H9 (cell line): Measurements from ENCODE around the gene PHGDH. TPM values are rescaled to one million over a fixed set of nuclear protein-coding genes. Genes with fewer than 3 reads are reported as not detected.

Experiments
- DNase-seq: peaks from one replicate; pipeline ENCODE4 v3.0.0-alpha.2; 2017
- H2AFZ ChIP-seq: one replicate; pipeline ENCODE4 v1.6.1; 2013; ENCODE audit warnings: mild to moderate bottlenecking, low read length, control low read depth, moderate library complexity
- H2AK5ac ChIP-seq: 2 replicates; pipeline ENCODE4 v1.6.1; 2013; ENCODE audit warnings: low read length, control low read depth, mixed read lengths; ENCODE audit not compliant: insufficient read length
- H2BK120ac ChIP-seq: one replicate; pipeline ENCODE4 v1.6.1; 2013; ENCODE audit warnings: low read depth, mild to moderate bottlenecking, low read length, control low read depth, inconsistent platforms; ENCODE audit not compliant: poor library complexity, severe bottlenecking
- H2BK12ac ChIP-seq: 2 replicates; pipeline ENCODE4 v1.6.1; 2013; ENCODE audit warnings: low read length, control low read depth, mixed read lengths, low read depth; ENCODE audit not compliant: insufficient read length
- H2BK15ac ChIP-seq: 2 replicates; pipeline ENCODE4 v1.6.1; 2013; ENCODE audit warnings: low read depth, low read length, control low read depth
- H2BK20ac ChIP-seq: one replicate; pipeline ENCODE4 v1.6.1; 2013; ENCODE audit warnings: low read depth, mild to moderate bottlenecking, low read length, control low read depth, inconsistent platforms; ENCODE audit not compliant: poor library complexity, severe bottlenecking
- H2BK5ac ChIP-seq: 2 replicates; pipeline ENCODE4 v1.6.1; 2013; ENCODE audit warnings: low read length, control low read depth, mixed read lengths; ENCODE audit not compliant: insufficient read length
- H3K14ac ChIP-seq: 2 replicates; pipeline ENCODE4 v1.6.1; 2013; ENCODE audit warnings: low read length, control low read depth; ENCODE audit not compliant: insufficient read depth
- H3K18ac ChIP-seq: 2 replicates; pipeline ENCODE4 v1.6.1; 2013; ENCODE audit warnings: low read depth, mild to moderate bottlenecking, mixed read lengths, low read length, control low read depth; ENCODE audit not compliant: insufficient read length
- H3K23ac ChIP-seq: 2 replicates; pipeline ENCODE4 v1.6.1; 2013; ENCODE audit warnings: low read length, control low read depth, mixed read lengths, low read depth; ENCODE audit not compliant: insufficient read length
- H3K23me2 ChIP-seq: 2 replicates; pipeline ENCODE4 v1.6.1; 2013; ENCODE audit warnings: low read depth, mild to moderate bottlenecking, mixed read lengths, low read length, control low read depth; ENCODE audit not compliant: insufficient read length, poor library complexity, severe bottlenecking
- H3K27ac ChIP-seq: 2 replicates; pipeline ENCODE4 v1.5.1; 2013; ENCODE audit warnings: low read length, control low read depth, mixed read lengths, low read depth; ENCODE audit not compliant: insufficient read length
- H3K27me3 ChIP-seq: 2 replicates; pipeline ENCODE4 v1.6.1; 2013; ENCODE audit warnings: low read length, control low read depth, inconsistent platforms; ENCODE audit not compliant: insufficient read depth
- H3K4ac ChIP-seq: 2 replicates; pipeline ENCODE4 v1.6.1; 2013; ENCODE audit warnings: low read depth, mild to moderate bottlenecking, control low read depth, inconsistent platforms, low read length, moderate library complexity
- H3K4me1 ChIP-seq: 2 replicates; pipeline ENCODE4 v1.6.1; 2013; ENCODE audit warnings: low read length, control low read depth, inconsistent platforms; ENCODE audit not compliant: insufficient read depth
- H3K4me2 ChIP-seq: 2 replicates; pipeline ENCODE4 v1.6.1; 2013; ENCODE audit warnings: low read length, control low read depth, mixed read lengths; ENCODE audit not compliant: insufficient read length, insufficient read depth
- H3K56ac ChIP-seq: 2 replicates; pipeline ENCODE4 v1.6.1; 2013; ENCODE audit warnings: low read depth, mild to moderate bottlenecking, mixed read lengths, low read length, control low read depth; ENCODE audit not compliant: insufficient read length
- H3K79me1 ChIP-seq: 2 replicates; pipeline ENCODE4 v1.6.1; 2013; ENCODE audit warnings: low read depth, mild to moderate bottlenecking, moderate library complexity, low read length, control low read depth, inconsistent platforms; ENCODE audit not compliant: insufficient read depth, poor library complexity, severe bottlenecking
- H3K79me2 ChIP-seq: 2 replicates; pipeline ENCODE4 v1.6.1; 2013; ENCODE audit warnings: low read length, control low read depth, inconsistent platforms; ENCODE audit not compliant: insufficient read depth
- H3K9ac ChIP-seq: 2 replicates; pipeline ENCODE4 v1.6.1; 2013; ENCODE audit warnings: low read length, control low read depth, mixed read lengths; ENCODE audit not compliant: insufficient read length; ENCODE audit errors: extremely low read depth
- H3K9me3 ChIP-seq: one replicate; pipeline ENCODE4 v1.6.1; 2013; ENCODE audit warnings: low read depth, low read length, inconsistent platforms; ENCODE audit not compliant: control insufficient read depth
- H3T11ph ChIP-seq: one replicate; pipeline ENCODE4 v1.6.1; 2013; ENCODE audit warnings: mild to moderate bottlenecking, low read length, control low read depth, inconsistent platforms
- H4K20me1 ChIP-seq: one replicate; pipeline ENCODE4 v1.6.1; 2013; ENCODE audit not compliant: control insufficient read depth, insufficient read length, insufficient read depth
- H4K5ac ChIP-seq: 2 replicates; pipeline ENCODE4 v1.6.1; 2013; ENCODE audit warnings: low read depth, mild to moderate bottlenecking, mixed read lengths, low read length, control low read depth; ENCODE audit not compliant: insufficient read length
- H4K8ac ChIP-seq: replicated peaks from 2 replicates; pipeline ENCODE4 v1.6.1; 2013; ENCODE audit warnings: low read length, control low read depth, mixed read lengths, low read depth; ENCODE audit not compliant: insufficient read length
- H4K91ac ChIP-seq: 2 replicates; pipeline ENCODE4 v1.6.1; 2013; ENCODE audit warnings: low read depth, mild to moderate bottlenecking, moderate library complexity, mixed read lengths, low read length, control low read depth; ENCODE audit not compliant: insufficient read length
- H3K27ac Mint-ChIP-seq, 3 experiments: 2 replicates in 2 of 3; 3 replicates in 1 of 3; pipeline ENCODE4 v1.8.0; 2020 to 2021; ENCODE audit warnings: mixed read lengths in 3 of 3, mild to moderate bottlenecking in 1 of 3, moderate library complexity in 1 of 3
- H3K27me3 Mint-ChIP-seq: 2 replicates; pipeline ENCODE4 v1.8.0; 2021; ENCODE audit warnings: low read depth, mild to moderate bottlenecking, moderate library complexity, mixed read lengths
- H3K36me3 Mint-ChIP-seq, 3 experiments: 2 replicates in 2 of 3; 3 replicates in 1 of 3; pipeline ENCODE4 v1.8.0; 2020 to 2021; ENCODE audit warnings: low read depth in 3 of 3, mixed read lengths in 3 of 3; ENCODE audit not compliant: insufficient read depth in 1 of 3
- H3K4me1 Mint-ChIP-seq, 2 experiments: 2 replicates each; pipeline ENCODE4 v1.8.0; 2020; ENCODE audit warnings: mixed read lengths in 2 of 2
- H3K4me3 Mint-ChIP-seq, 2 experiments: 2 replicates in 1 of 2; 3 replicates in 1 of 2; pipeline ENCODE4 v1.8.0; 2020 to 2021; ENCODE audit warnings: mild to moderate bottlenecking in 2 of 2, mixed read lengths in 2 of 2, moderate library complexity in 1 of 2
- H3K9me3 Mint-ChIP-seq, 2 experiments: 2 replicates in 1 of 2; 3 replicates in 1 of 2; pipeline ENCODE4 v1.8.0; 2020; ENCODE audit warnings: mild to moderate bottlenecking in 2 of 2, mixed read lengths in 2 of 2, moderate library complexity in 1 of 2
- CTCF ChIP-seq: fragments of 200-600 bp; sonication (generic); conservative IDR thresholded peaks from 3 replicates; pipeline ENCODE4 v1.8.0; 2021; ENCODE audit warnings: antibody characterized with exemption, mild to moderate bottlenecking
- WGBS: extraction: QIAGEN DNeasy Blood & Tissue Kit; methylation state at CpG from one replicate; pipeline ENCODE4 v1.1.7; 2013; ENCODE audit warnings: missing lambda C conversion rate, low lambda C conversion rate, mixed read lengths; ENCODE audit not compliant: insufficient read length; ENCODE audit errors: extremely low coverage; 5-methylcytosine and 5-hydroxymethylcytosine counted together
- total RNA-seq: library from RNA; stranded (reverse); gene quantifications from 2 replicates; pipeline ENCODE4 v1.2.1, GENCODE V29; 2021

Gene PHGDH
- total RNA-seq, 1 experiment from 2014 or later, result 458 TPM

GRCh38 chr1:119764220-119764619, 52.5 kb downstream of the PHGDH start:
- H3K79me2 ChIP-seq, result no peaks in the 10 kb centered on the region
- no peaks in the 10 kb centered on the region for H3K79me1 ChIP-seq
- H3K4ac ChIP-seq, result no peak overlapping the region
- H3K27ac ChIP-seq, result no peak overlapping the region
- H2BK120ac ChIP-seq, result no peak overlapping the region
- H3K23me2 ChIP-seq, result no peaks in the 10 kb centered on the region
- H3K27me3 ChIP-seq, result no peaks in the 10 kb centered on the region
- Mint-ChIP-seq H3K4me3 (no peak overlapping the region), H3K36me3 (no peaks in the 10 kb centered on the region), H3K27me3 (peaks cover 7% of the 10 kb centered on the region), H3K4me1 (peaks cover 6 to 7% of the 10 kb centered on the region in 2 experiments; a peak in 1 of 4 replicates), H3K9me3 (no peaks in the 10 kb centered on the region; a peak in 1 of 5 replicates), H3K27ac (no peak overlapping the region)
- no peak overlapping the region for H3K4me2 ChIP-seq
- no peak overlapping the region for H2AK5ac ChIP-seq
- no peaks in the 10 kb centered on the region for H4K20me1 ChIP-seq
- H2BK15ac ChIP-seq, result no peak overlapping the region
- no peak for DNase-seq
- H2AFZ ChIP-seq, result no peak overlapping the region
- no CpG with 5 or more reads among the region's 6 CpGs for WGBS
- H3K4me1 ChIP-seq, result no peaks in the 10 kb centered on the region
- H3K18ac ChIP-seq, result no peak overlapping the region
- no peak overlapping the region; the same call in 1 of the 2 replicates for H3K14ac ChIP-seq
- no peaks in the 10 kb centered on the region for H3K9me3 ChIP-seq
- no peak overlapping the region for H3K9ac ChIP-seq
- no peak overlapping the region for H2BK20ac ChIP-seq
- no peak for TF ChIP-seq CTCF
- no peak overlapping the region for H4K5ac ChIP-seq
- no peak overlapping the region for H4K91ac ChIP-seq
- H2BK5ac ChIP-seq, result no peak overlapping the region
- H4K8ac ChIP-seq, result no peak overlapping the region
- no peak overlapping the region for H2BK12ac ChIP-seq
- no peak overlapping the region for H3K23ac ChIP-seq
- no peak overlapping the region for H3K56ac ChIP-seq
- no peak overlapping the region for H3T11ph ChIP-seq
